HuH-7.5 (cell line): ENCODE data around the gene MRGPRD.
"Not testable (repeated sequence)": the region's sequence is repeated elsewhere in the genome, so short reads cannot be mapped to it uniquely, and the experiment has no call there.

Experiments
- DNase-seq: peaks from one replicate; pipeline ENCODE4 v3.0.0; 2011; ENCODE audit warnings: low spot score

The MRGPRD gene

DNA sequence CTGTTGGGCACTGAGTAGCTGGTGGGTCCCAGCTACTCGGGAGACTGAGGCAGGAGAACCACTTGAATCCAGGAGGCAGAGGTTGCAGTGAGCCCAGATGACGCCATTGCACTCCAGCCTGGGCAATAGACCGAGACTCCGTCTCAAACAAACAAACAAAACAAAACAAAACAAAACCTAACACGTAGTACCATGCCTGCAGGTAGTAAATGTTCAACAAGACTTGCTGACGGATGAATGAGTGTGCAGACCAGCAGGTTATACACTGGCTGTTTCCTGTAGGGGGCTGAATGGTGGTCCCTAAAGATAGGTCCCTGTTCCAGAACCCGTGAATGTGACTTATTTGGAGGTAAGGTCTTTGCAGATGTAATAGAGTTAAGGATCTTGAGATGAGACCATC is 12.8 kb upstream of the MRGPRD start:
- DNase-seq, result no peak

DNA sequence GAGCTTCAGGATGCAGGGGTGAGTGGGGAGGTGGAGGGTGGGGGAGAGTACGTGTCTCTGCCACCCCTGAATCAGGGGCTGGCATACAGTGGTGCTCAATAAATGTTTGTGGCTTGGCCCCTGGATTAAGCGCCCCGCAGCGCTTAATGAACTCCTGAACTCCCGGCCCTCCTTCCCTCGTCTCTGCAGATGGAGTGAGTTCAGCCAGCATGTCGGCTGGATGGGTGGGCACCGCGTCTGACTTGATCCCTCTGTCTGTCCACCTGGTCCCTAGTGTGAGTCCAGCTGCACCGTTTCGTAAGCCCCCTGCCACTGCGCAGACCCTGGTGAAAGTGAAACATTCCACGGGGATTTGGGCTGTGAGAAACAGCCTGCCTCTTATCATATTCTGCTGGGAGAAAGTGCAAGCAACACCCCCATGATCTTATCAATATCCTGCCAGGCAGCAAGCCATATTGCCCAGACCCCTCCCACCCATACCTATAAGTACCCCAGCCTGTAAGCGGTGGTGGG is 12.0 kb upstream of the MRGPRD start:
- DNase-seq, result no peak

DNA sequence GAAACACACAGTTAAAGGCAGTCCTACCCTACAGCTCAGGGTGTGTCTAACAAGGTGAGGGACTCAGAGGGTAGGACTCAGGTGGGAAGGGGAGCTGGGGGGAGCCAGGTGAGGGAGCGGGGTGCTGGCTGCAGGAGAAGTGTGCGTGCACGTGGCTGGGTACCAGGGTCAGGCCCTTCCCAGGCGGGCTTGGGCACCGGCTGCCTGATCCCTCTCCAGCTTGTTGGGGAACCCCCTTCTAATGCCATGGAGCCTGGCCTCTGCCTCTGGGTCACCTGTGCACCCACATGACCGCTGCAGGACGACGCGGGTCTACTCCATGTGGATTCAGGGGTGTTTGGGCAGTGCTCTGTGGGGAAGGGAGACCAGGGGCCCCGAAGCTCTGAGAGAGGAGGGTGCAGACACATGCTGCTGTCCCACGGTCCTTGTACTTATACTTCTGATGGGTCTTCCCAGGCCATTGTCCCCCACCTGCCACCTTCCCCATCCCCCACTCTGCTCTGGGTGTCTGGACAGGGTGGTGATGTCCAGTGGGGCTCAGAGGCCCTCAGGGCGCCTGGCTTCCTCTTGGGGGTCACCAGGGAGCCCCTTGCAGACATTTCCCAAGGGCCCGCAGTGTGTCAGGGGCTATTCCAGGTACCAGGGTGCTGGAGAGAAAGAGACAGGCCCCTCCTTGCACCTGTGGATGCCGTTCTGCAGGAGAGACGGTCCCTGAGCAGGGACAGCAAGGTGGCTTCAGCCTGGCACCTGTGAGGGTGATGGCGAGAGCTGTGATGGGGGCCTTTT is 10.4 kb upstream of the MRGPRD start:
- no peak for DNase-seq

DNA sequence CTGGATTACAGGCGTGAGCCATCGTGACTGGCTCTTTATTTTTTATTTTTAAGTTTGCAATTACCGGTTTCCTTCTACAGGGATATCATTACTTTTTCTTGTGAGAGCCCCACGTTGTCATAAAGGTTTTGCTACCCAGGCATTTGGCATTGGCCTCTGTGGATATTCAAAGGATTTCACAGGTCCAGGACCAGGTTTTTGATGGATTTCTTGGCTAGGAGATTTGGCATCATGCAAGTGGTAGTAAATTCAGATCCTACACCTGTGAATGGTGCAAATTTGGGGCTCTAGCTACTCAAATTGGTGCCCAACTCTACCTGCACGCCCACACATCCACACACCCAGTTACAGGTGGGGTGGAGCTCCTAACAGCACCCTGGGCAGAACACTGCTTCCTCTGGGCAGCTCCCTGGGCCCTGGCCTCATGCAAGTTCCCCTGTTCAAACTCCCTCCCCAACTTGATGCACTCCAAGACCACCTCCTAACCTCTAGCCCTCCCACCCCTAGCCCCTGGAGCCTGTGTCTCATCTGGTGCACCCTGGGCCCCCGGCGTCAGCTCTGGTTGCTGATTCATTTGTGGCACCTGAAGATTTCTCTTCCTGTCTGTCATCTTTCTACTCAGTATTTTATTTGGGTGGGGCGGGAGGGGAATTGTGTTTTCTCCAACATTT is 9.3 kb upstream of the MRGPRD start:
- DNase-seq, result no peak

DNA sequence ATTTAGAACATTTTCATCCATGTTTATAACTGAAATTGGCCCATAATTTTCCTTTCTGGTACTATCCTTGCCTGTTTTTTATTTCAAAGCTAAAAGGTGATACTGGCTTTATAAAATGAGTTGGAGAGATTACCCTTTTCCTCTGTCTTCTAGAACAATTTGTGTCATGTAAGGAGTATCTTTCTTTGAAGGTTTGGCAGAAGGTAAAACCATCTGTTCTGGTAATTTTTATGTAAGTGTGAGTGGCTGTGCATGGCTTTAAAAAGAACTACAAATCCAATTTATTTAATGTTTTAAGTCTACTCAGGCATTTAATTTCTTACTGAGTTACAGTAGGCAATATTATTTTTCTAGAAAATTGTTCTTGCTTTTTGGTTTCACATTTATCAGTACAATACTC is 7.7 kb upstream of the MRGPRD start:
- DNase-seq, result no peak

DNA sequence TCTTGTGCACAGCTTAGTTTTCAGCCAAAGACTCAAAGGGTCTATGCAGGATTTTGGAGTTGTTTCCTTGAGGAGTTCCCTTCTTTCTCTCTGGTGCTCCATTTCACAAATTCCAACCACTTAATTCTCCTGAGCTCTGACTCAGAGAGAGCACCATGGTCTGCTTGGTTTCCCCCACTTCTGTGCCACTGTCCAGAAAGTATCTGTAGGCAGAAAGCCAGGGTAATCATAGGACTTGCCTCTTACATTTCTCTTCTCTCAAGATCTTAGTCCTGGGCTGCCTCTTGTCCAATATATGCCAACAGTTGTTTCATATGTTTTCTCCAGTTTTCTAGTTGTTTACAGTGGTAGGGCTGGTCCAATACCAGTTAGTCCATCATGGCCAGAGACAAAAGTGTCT is 6.4 kb upstream of the MRGPRD start:
- DNase-seq, result no peak

DNA sequence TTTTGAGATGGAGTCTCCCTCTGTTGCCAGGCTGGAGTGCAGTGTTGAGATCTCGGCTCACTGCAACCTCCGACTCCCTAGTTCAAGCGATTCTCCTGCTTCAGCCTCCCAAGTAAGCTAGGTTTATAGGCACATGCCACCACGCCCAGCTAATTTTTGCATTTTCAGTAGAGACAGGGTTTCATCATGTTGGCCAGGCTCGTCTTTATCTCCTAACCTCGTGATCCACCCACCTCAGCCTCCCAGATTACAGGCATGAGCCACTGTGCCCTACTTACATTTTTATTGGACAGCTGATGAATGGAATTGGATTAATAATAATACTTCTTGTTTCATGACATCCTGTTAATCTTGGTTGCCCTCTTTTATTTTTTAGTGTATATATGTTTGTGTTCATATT is 3.0 kb upstream of the MRGPRD start:
- DNase-seq, result no peak

DNA sequence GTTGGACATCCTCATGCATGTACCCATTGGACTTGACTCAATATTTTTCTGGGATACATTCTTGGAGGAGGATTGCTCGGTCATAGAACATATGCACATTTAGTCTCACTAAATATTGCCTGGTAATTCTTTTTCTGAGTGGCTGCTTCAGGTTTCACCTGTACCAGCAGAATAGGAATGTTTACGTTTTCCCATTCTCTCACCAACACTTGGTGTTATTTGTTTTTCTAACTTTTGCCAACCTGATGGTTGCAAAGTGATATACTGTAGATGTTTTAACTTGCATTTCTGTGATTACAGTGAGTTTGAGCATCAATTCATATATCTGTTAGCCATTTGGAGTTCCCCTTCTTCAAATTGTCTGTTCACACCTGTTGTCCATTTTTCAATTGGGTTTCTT is 1.3 kb upstream of the MRGPRD start:
- no peak for DNase-seq

DNA sequence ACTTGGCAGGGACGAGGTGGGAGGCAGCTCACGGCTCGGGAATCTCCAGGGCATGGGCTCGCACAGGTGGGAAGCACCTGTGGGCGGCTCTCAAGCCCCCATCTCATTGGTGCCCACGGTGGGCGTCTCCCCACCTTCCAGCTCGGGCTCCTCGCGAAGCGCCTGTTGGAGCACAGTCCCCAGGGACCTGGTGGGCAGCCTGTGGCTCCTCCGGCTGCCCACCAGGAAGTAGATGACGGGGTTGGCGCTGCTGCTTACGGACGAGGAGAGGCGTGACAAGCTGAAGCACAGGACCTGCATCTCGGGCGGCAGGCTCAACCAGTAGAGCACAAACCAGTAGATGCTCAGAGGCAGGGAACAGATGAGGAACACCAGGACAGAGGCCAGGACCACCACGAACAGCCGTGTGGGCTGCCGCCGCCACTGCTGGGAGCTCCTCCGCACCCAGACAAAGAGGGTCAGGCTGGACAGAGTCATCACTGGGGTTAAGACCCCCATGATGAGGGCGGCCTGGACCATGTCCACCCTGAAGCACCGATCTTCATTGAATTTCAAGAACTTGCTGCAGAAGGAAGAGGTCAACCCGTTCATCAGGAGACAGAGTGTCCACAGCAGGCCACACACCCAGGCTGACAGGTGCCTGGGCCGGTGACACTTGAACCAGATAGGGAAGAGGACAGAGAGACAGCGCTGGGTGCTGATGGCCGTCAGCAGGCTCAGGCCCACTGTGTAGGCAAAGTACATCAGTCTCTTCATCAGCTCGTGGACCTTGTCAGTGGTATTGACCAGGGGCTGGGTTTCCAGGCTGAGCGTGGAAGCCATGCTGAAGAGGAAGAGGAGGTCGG is 633 bp downstream of the MRGPRD start:
- DNase-seq, result no peak

DNA sequence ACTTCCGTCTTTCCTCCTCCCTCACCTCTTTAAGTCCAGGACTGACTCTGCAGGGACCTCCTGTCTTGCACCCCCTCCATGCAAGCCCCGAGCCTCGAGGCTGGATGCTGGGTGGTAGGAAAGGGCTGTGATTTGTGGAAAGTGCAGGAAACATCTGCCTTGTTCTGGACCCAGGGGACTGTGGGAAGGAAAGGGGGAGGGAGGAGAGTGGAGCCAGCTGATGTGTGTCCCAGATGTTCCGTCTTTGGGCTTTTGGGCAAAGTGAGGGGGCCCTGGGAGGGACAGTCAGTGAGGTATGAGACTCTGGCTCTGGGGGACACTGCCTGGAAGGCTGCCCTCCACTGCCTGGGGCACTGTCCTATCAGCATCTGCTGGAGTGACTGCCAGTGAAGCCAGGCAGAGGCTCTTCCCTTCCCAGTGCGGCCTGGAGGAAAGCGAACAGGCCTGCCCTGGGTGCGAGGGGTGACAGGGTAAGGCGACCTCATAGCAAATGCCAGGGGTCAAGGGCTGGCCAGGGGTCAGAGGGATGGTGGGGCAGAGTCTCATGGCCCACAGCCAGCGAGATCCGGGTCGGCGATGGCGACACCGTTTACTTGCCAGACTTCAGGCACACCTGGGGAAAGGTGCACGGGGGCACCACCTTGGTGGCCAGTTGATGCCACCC is 1.7 kb downstream of the MRGPRD start:
- DNase-seq, result no peak

DNA sequence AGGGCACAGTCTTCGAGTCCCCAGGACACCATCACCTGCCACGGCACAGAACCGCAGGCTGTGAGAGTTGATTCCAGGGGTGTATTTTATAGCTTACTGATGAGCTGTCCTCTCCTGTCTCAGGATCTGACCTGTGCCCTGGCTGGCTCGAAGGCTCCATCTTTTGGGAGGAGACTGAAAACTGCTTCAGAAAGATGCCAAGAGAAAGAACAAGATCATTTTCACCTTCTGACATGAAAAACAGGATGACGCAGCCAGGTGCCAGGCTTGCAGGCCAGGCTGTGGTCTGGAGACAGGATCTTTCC is 2.2 kb downstream of the MRGPRD start:
- DNase-seq, result no peak

DNA sequence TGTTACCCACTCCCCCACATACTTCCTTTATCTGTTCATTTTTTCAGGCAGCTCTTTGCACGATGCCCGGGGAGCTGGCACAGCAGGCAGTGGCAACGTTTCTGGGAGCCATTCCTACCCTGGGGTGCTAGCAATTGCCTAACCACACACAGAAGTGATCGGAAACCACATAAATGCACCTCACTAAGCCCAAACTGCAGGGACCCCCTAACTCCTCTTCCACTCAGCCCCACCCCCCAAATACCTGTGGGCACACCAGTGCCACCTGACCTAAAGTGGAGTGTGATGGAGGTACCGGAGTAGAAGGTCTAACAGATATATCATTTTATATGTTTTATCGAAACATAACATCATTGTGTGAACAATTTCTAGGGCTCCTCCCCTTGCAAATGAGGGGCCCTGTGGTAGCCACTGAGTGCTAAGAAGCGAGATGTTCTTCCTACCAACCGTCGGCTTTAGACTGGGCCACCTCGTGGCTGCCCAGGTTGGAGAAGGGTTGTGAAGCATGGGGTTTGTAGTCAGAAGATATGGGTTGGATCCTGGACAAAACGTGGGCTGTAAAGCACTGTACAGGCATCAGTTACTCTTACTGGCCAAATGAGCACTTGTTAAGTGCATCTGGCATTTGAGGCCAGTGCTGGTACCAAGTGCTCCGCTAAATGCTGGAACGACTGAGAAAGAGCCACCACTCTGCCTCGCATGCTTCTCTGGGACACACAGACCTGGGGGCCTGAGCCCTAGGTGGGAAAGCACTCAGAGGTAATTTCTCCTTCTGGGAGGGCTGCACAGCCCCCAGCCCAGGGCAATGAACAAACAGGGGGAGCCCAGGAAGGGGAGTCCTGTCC is 2.8 kb downstream of the MRGPRD start:
- no peak for DNase-seq

DNA sequence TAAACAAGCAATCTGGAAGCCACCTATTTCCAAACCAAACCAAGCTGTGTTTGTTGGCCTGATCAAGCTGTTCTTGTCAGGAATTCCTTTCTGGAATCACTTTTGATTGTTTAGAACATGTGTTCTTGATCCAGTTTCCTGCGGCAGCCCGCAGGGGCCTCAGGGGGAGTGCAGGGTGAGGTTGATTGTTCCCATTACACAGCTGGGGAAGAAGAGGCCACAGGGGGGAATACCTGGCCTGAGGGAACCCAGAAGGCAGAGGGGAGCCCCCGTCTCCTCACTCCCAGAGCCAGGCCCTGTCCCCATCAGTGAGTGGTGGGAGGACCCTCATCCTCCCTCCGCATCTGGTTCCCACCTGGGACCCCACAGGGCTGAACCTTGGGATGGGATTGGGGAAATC is 4.2 kb downstream of the MRGPRD start:
- no peak for DNase-seq

DNA sequence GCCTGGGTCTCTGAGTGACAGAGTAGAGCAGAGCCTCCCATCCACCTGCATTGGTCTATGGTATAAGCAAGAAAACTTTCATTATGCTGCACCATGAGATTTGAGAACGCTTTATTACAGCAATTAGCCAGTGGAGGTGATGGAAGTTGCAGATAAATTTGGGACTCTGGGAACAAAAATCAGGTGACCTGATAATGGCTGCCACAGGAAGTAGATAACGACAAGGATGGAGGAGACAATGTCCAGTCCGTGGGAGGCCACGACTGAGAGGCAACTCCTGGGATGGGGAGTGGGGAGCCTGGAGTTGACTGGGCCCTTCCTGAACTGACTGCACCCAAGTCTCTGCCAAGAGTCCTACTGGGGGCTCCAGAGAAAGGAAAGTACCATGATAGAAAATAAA is 4.7 kb downstream of the MRGPRD start:
- DNase-seq, result no peak

DNA sequence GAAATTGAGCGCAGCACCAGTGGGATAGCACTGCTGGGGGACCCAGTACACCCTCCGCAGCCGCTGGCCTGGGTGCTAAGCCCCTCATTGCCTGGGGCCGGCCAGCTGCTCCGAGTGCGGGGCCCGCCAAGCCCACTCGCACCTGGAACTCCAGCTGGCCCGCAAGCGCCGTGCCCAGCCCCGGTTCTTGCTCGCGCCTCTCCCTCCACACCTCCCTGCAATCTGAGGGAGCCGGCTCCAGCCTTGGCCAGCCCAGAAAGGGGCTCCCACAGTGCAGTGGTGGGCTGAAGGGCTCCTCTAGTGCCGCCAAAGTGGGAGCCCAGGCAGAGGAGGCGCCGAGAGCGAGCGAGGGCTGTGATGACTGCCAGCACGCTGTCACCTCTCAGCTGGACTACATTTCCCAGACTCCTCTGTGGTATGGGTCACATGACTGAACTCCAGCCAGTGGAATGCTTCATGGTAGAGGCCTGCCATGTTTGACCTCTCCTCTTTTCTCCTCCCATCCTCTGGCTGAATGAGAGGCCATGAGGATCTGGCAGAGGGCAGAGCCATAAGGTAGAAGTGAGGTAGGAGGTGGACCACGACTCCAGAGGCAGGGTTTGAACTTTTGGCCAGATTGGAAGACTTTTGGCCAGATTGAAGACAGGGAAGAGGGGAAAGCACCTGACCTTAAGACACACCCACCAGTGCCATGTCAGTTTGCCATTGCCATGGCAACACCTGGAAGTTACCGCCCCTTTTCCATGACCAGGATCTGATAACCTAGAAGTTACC is 6.2 kb downstream of the MRGPRD start:
- no peak for DNase-seq

DNA sequence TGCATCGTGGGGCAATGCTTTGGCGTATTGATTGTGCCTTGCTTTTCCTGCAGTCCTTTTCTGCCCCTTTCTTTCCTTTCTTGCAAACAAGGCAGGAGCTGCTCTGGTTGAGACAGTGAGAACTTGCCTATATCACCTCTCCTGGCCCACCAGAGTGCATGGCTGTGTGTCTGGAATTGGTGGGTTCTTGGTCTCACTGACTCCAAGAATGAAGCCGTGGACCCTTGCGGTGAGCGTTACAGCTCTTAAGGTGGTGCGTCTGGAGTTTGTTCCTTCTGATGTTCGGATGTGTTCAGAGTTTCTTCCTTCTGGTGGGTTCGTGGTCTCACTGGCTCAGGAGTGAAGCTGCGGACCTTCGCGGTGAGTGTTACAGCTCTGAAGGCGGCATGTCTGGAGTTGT is 7.1 kb downstream of the MRGPRD start:
- DNase-seq, result not testable (repeated sequence)

DNA sequence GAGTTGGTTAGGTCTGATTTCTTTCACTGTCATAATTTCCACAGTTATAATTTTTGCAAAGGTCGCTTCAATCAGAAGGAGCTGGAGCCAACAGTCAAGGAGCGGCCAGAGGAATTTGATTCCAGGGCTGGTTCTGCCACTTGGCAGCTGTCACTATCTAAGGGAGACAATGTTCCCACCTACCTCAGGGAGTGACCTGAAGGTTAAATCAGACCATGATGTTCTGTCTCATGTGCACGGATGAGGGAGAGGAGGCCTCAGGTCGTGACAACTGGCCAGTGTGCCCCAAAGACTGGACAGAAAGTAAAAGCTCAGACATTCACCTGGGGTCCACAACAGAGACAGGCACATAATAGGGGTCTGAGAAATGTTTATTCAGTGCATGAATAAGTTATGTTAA is 7.6 kb downstream of the MRGPRD start:
- DNase-seq, result no peak

DNA sequence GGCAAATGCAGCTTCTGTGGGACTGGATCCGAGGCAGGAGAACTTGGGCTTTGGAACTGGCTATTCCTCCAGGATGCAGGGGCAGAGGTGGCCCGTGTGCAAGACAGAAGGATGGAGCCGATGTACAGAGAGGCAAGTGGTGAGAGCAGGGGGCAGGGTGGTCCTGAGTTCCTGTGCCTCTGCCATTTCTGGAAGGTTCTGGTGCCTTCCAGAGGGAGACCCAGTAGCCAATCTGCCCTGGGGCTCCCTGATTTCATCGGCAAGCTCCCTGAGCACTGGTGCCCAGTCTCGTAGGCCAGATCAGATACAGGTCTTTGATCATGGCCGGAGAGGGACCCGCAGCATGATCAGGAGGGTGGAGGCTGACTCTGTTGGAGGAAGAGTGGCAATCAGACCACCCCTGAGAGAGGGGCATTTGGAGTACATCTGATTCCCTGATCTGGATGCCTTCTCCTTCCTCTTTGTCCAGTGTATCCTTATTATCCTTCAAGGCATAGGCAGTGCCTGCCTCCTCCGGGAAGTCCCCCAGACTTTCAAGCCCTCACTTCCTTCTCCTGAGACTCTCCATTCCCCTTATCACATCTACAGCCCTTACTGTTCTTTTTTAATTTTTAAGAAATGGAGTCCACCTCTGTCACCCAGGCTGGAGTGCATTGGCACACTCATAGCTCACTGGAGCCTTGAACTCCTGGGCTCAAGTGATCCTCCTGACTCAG is 9.7 kb downstream of the MRGPRD start:
- DNase-seq, result no peak

DNA sequence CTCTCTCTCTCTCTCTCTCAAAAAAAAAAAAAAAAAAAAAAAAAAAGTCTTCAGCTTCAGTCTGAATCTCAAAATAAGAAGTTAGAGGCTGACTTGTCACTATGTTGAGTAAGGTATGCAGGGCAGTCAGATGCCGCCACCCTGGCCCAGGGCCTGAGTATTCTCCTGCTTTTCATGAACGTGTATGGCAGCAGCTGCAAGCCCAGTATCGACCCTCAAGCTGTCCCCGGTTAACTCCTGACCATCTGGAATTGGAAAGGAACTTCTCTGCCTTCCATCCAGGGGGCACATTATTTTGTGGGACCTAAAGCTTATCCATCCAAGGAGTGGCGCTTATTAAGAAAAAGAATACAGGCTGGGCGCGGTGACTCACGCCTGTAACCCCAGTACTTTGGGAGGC is 11.4 kb downstream of the MRGPRD start:
- no peak for DNase-seq
